ENCODE measurements around the gene FOSL2.

The FOSL2 gene

GRCh38 chr2:28392297-28393113 is at the start of gene FOSL2:
FOSL2 (plus strand) TSS chr2:28392858; CDS start chr2:28393721, 863 bp downstream.
- peak; percentile 87 for DNase-seq (ENCODE audit: low read depth)

DNA sequence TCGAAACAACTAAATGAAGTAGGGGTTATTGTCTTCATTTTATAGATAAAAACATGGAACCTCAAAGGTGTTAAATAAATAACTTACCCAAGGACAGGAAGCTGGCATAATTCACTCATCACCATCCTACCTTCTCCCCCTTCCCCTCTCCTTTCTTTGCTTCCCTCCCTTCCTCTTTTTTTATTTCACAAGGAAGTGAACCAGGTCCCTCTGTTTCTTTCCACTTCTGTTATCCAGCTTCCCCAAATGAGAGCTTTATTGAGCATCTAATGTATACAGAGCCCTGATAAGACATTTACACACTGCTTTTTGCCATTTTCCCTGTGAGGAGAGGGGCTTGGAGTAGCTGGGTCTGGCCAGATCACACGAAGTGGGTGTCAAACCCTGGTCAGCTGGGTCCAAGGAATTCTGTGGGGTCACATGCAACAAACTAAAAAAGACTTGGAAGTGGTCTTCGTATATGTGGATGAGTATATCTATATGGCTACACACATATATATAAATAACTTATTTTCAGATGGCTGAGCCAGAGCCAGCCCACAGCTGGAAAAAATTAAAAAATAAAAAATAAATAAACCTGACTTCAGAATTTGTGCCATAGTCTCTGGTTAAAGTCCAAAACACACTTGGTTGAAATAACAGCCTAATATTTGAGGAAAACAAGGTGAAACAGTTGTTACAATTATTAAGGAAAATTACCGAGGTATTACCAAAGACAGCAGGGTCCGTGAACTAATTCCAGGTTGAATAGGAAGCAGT is 49.3 kb upstream of the FOSL2 start:
- DNase-seq (ENCODE audit: low read depth): no peak

DNA sequence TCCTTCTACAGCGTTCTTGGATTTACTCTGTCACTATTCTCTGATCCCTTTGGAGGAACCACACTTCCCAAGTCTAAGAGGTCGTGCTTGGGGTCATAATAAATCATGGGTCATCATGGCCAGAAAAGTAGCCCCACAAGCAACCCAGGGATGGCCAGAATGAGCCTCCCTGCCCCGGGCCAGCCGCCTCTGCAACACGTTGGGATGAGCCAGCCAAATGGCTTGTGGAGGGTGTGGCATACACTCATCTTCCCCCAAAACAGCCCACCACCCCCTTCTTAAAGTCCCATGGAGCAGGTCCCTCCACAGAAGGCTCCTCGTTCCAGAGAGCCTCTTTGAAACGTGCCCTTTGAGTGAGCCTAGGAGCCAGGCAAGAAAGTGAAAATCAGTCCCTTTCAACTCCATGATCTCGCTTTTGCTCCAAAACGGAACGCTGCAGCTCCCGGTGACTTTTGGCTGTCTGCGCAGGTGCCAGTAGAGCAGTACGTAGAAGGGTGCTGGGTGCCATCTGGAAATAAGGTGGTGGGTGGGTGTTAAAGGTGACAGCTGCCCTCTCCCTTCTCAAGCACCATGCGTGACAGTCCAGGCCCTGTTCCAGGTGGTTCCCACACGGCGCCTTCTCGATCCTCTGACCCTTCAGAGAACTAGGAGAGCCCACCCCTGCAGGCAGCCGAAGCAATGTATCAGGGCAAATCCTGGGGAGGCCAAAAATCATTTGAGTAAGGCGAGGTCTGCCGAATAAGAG is 48.5 kb upstream of the FOSL2 start:
- no peak for DNase-seq (ENCODE audit: low read depth)

DNA sequence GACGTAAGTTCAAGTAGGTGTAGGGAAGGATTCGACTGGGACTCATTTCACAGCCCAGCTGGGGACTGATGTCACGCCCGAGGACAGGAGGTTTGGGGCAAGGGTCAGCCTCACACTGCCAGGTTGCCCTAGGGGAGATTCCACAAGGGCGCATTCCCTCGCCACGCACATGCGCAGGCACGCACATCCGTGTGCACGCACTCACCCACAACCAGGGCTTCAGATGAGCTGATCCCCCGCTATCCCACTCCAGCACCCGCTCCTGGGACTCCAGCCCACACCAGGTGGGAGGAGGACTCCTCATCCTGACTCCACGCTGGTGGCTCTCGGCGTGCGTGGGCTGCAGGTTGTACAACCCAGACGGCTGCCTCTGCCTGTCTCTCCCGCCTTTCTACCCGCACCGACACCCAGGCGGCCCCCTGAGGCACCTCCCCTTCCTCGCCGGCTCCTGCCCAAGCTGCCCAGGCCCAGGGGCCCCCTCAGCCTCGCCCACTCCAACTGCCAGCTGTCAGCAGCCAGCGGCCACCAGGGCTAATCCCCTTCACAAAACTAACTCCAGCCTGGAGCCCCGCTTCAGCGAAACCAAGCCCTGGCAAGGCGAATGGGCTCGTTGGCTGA is 47.8 kb upstream of the FOSL2 start:
- DNase-seq (ENCODE audit: low read depth): no peak

DNA sequence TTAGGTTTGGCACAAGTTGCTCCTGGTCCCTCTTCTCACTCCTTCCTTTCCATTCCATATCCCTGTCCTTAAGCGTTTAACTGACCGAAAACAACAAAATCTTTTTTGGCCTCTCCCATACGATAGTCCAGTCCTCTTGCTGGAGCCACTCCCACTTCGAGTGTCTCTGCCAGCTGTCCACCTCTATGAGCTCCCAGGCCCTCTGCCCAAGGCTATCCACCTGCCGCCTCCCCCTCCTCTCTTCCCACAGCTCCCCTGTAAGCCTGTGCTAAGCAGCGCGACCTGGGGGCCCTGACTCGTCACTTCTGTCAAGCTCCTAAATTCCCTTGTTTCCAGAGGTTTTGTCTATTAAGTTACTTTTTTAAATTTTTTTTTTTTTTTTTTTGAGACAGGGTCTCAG is 47.0 kb upstream of the FOSL2 start:
- DNase-seq (ENCODE audit: low read depth): no peak

GRCh38 chr2:28346587-28346986 is 46.1 kb upstream of the FOSL2 start:
- no peak for DNase-seq (ENCODE audit: low read depth)

- DNase-seq (ENCODE audit: low read depth): no peak
Measured at GRCh38 chr2:28347193-28347592, 45.5 kb upstream of the FOSL2 start.

DNA sequence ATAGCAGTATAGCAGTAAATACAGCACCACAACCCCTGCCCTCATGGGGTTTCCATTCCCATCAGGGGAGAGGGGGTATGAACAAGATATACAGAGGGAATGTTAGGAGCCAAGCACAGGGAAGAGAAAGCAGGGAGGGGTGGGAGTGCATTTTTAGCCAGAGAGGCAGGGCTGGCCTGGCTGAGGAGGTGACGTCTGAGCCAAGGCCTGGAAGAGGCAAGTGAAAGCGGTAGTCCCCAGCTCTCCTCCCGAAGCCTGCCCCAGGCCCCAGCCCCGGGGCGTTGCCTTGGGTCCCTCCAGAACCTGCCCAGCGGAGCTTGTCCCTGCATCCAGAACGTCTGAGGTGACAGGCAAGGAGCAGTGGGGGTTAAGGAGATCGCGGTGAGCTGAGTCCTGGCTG is 45.1 kb upstream of the FOSL2 start:
- no peak for DNase-seq (ENCODE audit: low read depth)

GRCh38 chr2:28348149-28348567 is 44.5 kb upstream of the FOSL2 start:
- no peak for DNase-seq (ENCODE audit: low read depth)

DNA sequence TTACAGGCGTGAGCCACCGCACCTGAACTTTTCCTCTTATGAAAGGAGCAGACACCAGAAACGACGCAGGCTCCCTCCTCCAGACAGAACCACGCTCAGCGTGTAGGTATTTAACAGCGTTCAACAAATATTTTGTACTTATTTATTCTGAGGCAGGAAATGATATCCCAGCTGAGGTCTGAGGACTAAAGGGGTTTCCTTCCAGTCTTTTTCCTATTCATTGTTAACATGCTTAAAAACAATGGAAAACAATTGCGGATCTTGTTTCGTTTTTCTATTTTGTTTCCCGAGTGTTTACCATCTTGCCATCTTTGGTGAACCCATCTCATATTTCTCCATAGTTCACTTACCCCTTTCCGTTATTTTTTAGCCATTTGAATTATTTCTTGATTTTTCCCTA is 43.7 kb upstream of the FOSL2 start:
- no peak for DNase-seq (ENCODE audit: low read depth)

GRCh38 chr2:28349546-28350165 is 43.0 kb upstream of the FOSL2 start:
- no peak for DNase-seq (ENCODE audit: low read depth)

DNA sequence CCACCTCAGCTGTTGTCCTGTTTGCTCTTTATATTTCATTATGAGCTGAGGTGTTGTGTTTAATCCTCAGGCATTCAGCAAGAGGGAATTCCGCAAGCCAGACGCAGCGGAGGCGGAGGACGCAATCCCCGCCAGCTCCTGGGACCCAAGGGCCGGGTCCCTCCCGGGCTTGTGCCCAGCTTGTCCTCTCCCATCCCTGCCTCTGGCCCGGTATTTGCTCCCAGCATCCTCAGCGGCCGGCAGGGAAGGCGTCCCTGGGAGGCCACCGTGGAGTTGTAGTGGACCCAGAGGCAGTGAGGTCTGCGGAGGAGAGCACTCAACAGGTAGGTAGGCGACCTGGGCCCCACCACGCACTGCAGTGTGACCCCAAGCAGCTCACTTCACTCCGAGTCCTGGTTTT is 42.5 kb upstream of the FOSL2 start:
- no peak for DNase-seq (ENCODE audit: low read depth)

DNA sequence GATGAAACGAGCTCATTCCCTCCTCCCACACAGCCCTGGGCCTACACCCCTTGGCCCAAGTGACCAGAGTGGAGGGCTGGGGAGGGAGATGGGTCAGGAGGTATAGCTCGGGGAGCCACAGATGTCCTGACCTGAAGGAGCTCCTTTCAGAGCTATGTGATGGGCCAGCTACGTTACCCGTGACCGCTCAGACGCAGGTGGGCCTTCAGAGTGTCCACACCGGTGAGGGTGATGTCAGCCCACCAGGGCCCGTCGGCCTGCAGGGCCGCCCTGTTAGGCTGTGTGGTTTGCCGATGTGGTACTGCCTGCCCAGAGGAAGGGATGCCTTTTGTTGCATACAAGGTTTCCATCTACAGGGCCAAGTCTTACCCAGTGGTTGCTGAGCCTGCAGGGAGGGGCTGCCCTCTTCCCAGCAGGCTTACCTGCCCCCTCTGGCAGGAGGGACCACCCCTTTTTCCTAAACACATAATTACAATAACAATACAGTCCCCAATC is 41.8 kb upstream of the FOSL2 start:
- DNase-seq (ENCODE audit: low read depth): no peak

GRCh38 chr2:28351621-28352020 is 41.0 kb upstream of the FOSL2 start:
- DNase-seq (ENCODE audit: low read depth): no peak

DNA sequence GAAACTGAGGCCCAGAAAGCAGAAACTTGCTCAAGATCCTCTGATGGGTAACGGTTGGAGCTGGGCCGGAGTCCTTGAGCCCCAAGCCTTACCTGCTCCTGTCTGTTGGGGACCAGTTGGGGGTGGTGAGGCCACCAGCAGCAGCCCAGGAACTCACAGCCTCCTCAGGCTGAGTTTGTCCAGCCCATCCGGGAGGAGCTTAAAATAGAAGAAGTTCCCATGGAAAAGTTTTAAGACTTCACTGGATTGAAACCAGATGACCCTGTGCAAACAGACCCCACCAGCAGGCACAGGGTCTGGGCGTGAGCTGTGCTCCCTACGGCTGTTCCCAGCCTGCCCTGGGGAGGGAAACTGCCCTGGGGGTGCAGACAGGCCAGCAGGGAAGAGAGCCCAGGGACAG is 40.6 kb upstream of the FOSL2 start:
- no peak for DNase-seq (ENCODE audit: low read depth)

GRCh38 chr2:28352610-28353195 is 40.0 kb upstream of the FOSL2 start:
- DNase-seq (ENCODE audit: low read depth): no peak

DNA sequence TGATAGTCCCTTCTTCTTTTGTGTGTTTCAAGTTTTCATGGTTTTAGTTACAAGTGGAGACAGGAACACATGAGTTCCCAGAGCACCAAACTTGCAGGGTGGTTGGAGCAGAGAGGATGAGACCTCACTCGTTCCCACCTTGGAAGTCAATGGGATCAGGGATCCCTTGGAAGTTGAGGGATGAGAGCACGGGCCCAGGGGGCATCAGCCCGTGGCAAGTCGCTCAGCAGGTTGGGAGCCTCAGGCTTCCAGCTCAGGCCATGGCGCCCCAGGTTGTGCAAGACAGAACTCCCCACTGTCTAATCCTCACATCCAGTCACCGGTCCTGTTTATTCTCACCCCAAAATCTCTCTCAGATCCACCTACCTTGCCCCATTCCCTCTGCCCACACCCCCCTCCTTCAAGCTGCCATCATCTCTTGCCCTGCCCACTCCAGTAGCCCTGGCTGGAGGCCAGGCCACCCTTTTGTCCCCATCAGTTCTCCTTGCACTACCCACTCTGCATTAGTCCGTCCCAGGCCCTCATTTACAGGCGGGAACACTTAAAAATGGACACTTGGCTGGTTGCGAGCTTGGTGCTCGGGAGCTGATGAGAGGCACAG is 37.6 kb upstream of the FOSL2 start:
- no peak for DNase-seq (ENCODE audit: low read depth)

- no peak for DNase-seq (ENCODE audit: low read depth)
Measured at GRCh38 chr2:28355521-28356094, 37.0 kb upstream of the FOSL2 start.

- no peak for DNase-seq (ENCODE audit: low read depth)
Measured at GRCh38 chr2:28356095-28356911, 36.4 kb upstream of the FOSL2 start.

DNA sequence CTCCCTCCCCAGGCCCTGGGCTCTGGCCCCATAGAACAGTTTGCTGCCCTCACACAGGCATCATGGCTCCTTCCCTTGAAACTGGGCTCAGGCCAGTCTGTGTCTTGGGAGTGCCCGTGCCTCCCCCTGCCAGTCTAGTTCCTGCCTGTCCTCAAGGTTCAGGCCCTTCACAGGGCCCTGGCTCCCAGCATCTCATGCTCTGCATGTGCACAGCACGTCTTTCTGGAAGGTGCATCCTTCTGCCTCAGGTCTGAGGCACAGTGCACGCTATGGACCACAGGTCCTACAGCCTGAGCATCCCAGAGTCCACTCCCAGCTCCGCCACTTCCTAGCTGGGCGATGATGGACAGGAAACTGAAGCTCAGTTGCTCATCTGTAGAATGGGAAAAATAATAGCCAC is 35.6 kb upstream of the FOSL2 start:
- DNase-seq (ENCODE audit: low read depth): no peak

Data from activated T-cell treated with anti-CD3 and anti-CD28 coated beads for 1 hour (primary cell).